Measurements from ENCODE around the gene EXOC4.

EXOC4 gene

GRCh38 chr7:133650487-133651300, 397.8 kb downstream of the EXOC4 start:
- Histone ChIP-seq H3K36me3 (ENCODE audit: insufficient read depth, insufficient read length, low read length) (no peaks in the 10 kb centered on the region), H3K4me3 (ENCODE audit: insufficient read length, low read depth) (no peak overlapping the region), H3K27me3 (ENCODE audit: insufficient read depth, insufficient read length) (no peaks in the 10 kb centered on the region), H3K9me3 (ENCODE audit: insufficient read depth, low read length) (no peaks in the 10 kb centered on the region), H3K4me1 (ENCODE audit: insufficient read depth, insufficient read length) (no peaks in the 10 kb centered on the region), H3K9ac (ENCODE audit: insufficient read length, low read depth) (no peak overlapping the region)
- TF ChIP-seq SUZ12 (IDR thresholded peaks at IDR 0.05; ENCODE audit: extremely low read depth, insufficient read depth, insufficient read length) (no peak), ZNF274 (IDR thresholded peaks at IDR 0.05; ENCODE audit: low read depth, low read length) (no peak), YY1 (IDR thresholded peaks at IDR 0.05; ENCODE audit: insufficient read depth, insufficient read length) (no peak)
- DNase-seq (ENCODE audit: low read depth, low spot score), result no peak

- no peak for DNase-seq (ENCODE audit: low read depth, low spot score)
- TF ChIP-seq SUZ12 (IDR thresholded peaks at IDR 0.05; ENCODE audit: extremely low read depth, insufficient read depth, insufficient read length) (no peak), ZNF274 (IDR thresholded peaks at IDR 0.05; ENCODE audit: low read depth, low read length) (no peak)
- Histone ChIP-seq H3K36me3 (ENCODE audit: insufficient read depth, insufficient read length, low read length) (no peaks in the 10 kb centered on the region), H3K9me3 (ENCODE audit: insufficient read depth, low read length) (no peaks in the 10 kb centered on the region), H3K27me3 (ENCODE audit: insufficient read depth, insufficient read length) (no peaks in the 10 kb centered on the region), H3K4me3 (ENCODE audit: insufficient read length, low read depth) (no peak overlapping the region), H3K9ac (ENCODE audit: insufficient read length, low read depth) (no peak overlapping the region), H3K4me1 (ENCODE audit: insufficient read depth, insufficient read length) (no peaks in the 10 kb centered on the region)
Measured at GRCh38 chr7:133652547-133652946, 399.7 kb downstream of the EXOC4 start.

GRCh38 chr7:133654547-133654946, 401.7 kb downstream of the EXOC4 start:
- no peak for DNase-seq (ENCODE audit: low read depth, low spot score)

GRCh38 chr7:133662276-133662675, 409.4 kb downstream of the EXOC4 start:
- no peaks in the 10 kb centered on the region for H3K36me3 ChIP-seq (ENCODE audit: insufficient read depth, insufficient read length, low read length)
- H3K4me3 ChIP-seq (ENCODE audit: insufficient read length, low read depth), result no peak overlapping the region
- no peaks in the 10 kb centered on the region for H3K4me1 ChIP-seq (ENCODE audit: insufficient read depth, insufficient read length)
- no peaks in the 10 kb centered on the region for H3K27me3 ChIP-seq (ENCODE audit: insufficient read depth, insufficient read length)
- H3K9ac ChIP-seq (ENCODE audit: insufficient read length, low read depth), result no peak overlapping the region
- H3K9me3 ChIP-seq (ENCODE audit: insufficient read depth, low read length), result no peaks in the 10 kb centered on the region
- DNase-seq (ENCODE audit: low read depth, low spot score), result no peak
- TF ChIP-seq YY1 (IDR thresholded peaks at IDR 0.05; ENCODE audit: insufficient read depth, insufficient read length), result no peak
- no peak for TF ChIP-seq SUZ12 (IDR thresholded peaks at IDR 0.05; ENCODE audit: extremely low read depth, insufficient read depth, insufficient read length)
- no peak for TF ChIP-seq ZNF274 (IDR thresholded peaks at IDR 0.05; ENCODE audit: low read depth, low read length)

More at GRCh38 chr7:133654547-133654946, 401.7 kb downstream of the EXOC4 start:
- no peaks in the 10 kb centered on the region for H3K9me3 ChIP-seq (ENCODE audit: insufficient read depth, low read length)
- H3K27me3 ChIP-seq (ENCODE audit: insufficient read depth, insufficient read length), result no peaks in the 10 kb centered on the region
- H3K9ac ChIP-seq (ENCODE audit: insufficient read length, low read depth), result no peak overlapping the region
- no peaks in the 10 kb centered on the region for H3K36me3 ChIP-seq (ENCODE audit: insufficient read depth, insufficient read length, low read length)
- no peaks in the 10 kb centered on the region for H3K4me1 ChIP-seq (ENCODE audit: insufficient read depth, insufficient read length)
- TF ChIP-seq ZNF274 (IDR thresholded peaks at IDR 0.05; ENCODE audit: low read depth, low read length) (no peak), YY1 (IDR thresholded peaks at IDR 0.05; ENCODE audit: insufficient read depth, insufficient read length) (no peak), SUZ12 (IDR thresholded peaks at IDR 0.05; ENCODE audit: extremely low read depth, insufficient read depth, insufficient read length) (no peak)
- H3K4me3 ChIP-seq (ENCODE audit: insufficient read length, low read depth), result no peak overlapping the region

GRCh38 chr7:133662830-133663229, 410.0 kb downstream of the EXOC4 start:
- no peaks in the 10 kb centered on the region for H3K9me3 ChIP-seq (ENCODE audit: insufficient read depth, low read length)
- no peak for DNase-seq (ENCODE audit: low read depth, low spot score)

GRCh38 chr7:133664528-133664927, 411.6 kb downstream of the EXOC4 start:
- TF ChIP-seq ZNF274 (IDR thresholded peaks at IDR 0.05; ENCODE audit: low read depth, low read length), result no peak
- no peak for TF ChIP-seq SUZ12 (IDR thresholded peaks at IDR 0.05; ENCODE audit: extremely low read depth, insufficient read depth, insufficient read length)
- TF ChIP-seq YY1 (IDR thresholded peaks at IDR 0.05; ENCODE audit: insufficient read depth, insufficient read length), result no peak
- DNase-seq (ENCODE audit: low read depth, low spot score), result no peak
- no peaks in the 10 kb centered on the region for H3K36me3 ChIP-seq (ENCODE audit: insufficient read depth, insufficient read length, low read length)
- no peak overlapping the region for H3K9ac ChIP-seq (ENCODE audit: insufficient read length, low read depth)
- no peaks in the 10 kb centered on the region for H3K4me1 ChIP-seq (ENCODE audit: insufficient read depth, insufficient read length)
- H3K27me3 ChIP-seq (ENCODE audit: insufficient read depth, insufficient read length), result no peaks in the 10 kb centered on the region
- no peak overlapping the region for H3K4me3 ChIP-seq (ENCODE audit: insufficient read length, low read depth)
- H3K9me3 ChIP-seq (ENCODE audit: insufficient read depth, low read length), result no peaks in the 10 kb centered on the region

More at GRCh38 chr7:133662830-133663229, 410.0 kb downstream of the EXOC4 start:
- Histone ChIP-seq H3K9ac (ENCODE audit: insufficient read length, low read depth) (no peak overlapping the region), H3K27me3 (ENCODE audit: insufficient read depth, insufficient read length) (no peaks in the 10 kb centered on the region), H3K4me1 (ENCODE audit: insufficient read depth, insufficient read length) (no peaks in the 10 kb centered on the region), H3K4me3 (ENCODE audit: insufficient read length, low read depth) (no peak overlapping the region), H3K36me3 (ENCODE audit: insufficient read depth, insufficient read length, low read length) (no peaks in the 10 kb centered on the region)
- no peak for TF ChIP-seq SUZ12 (IDR thresholded peaks at IDR 0.05; ENCODE audit: extremely low read depth, insufficient read depth, insufficient read length)
- TF ChIP-seq YY1 (IDR thresholded peaks at IDR 0.05; ENCODE audit: insufficient read depth, insufficient read length), result no peak
- TF ChIP-seq ZNF274 (IDR thresholded peaks at IDR 0.05; ENCODE audit: low read depth, low read length), result no peak

GRCh38 chr7:133668296-133669060, 415.6 kb downstream of the EXOC4 start:
- no peaks in the 10 kb centered on the region for H3K4me1 ChIP-seq (ENCODE audit: insufficient read depth, insufficient read length)
- H3K9me3 ChIP-seq (ENCODE audit: insufficient read depth, low read length), result no peaks in the 10 kb centered on the region
- H3K36me3 ChIP-seq (ENCODE audit: insufficient read depth, insufficient read length, low read length), result no peaks in the 10 kb centered on the region
- H3K27me3 ChIP-seq (ENCODE audit: insufficient read depth, insufficient read length), result no peaks in the 10 kb centered on the region
- H3K4me3 ChIP-seq (ENCODE audit: insufficient read length, low read depth), result no peak overlapping the region
- H3K9ac ChIP-seq (ENCODE audit: insufficient read length, low read depth), result no peak overlapping the region
- DNase-seq (ENCODE audit: low read depth, low spot score), result no peak
- TF ChIP-seq ZNF274 (IDR thresholded peaks at IDR 0.05; ENCODE audit: low read depth, low read length) (no peak), SUZ12 (IDR thresholded peaks at IDR 0.05; ENCODE audit: extremely low read depth, insufficient read depth, insufficient read length) (no peak), YY1 (IDR thresholded peaks at IDR 0.05; ENCODE audit: insufficient read depth, insufficient read length) (no peak)

All from NT2/D1 (cell line).